MG63 (cell line): ENCODE data around the gene ARHGEF17. TPM values are rescaled to one million over a fixed set of nuclear protein-coding genes. Genes with fewer than 3 reads are reported as not detected.

ENCODE experiments used
- DNase-seq: peaks from one replicate; pipeline ENCODE4 v3.0.0-alpha.2; 2020
- H3K27me3 ChIP-seq: fragments of 250-450 bp; sonication (Bioruptor Pico); 2 replicates; pipeline ENCODE4 v1.5.1; 2020; ENCODE audit warnings: mild to moderate bottlenecking, moderate library complexity
- H3K36me3 ChIP-seq: fragments of 250-450 bp; sonication (Bioruptor Pico); 2 replicates; pipeline ENCODE4 v1.5.1; 2020; ENCODE audit warnings: mild to moderate bottlenecking, moderate library complexity
- H3K4me3 ChIP-seq: fragments of 250-450 bp; sonication (Bioruptor Pico); 2 replicates; pipeline ENCODE4 v1.5.1; 2020; ENCODE audit warnings: mild to moderate bottlenecking, moderate library complexity
- H3K9me3 ChIP-seq: fragments of 250-450 bp; sonication (Bioruptor Pico); 2 replicates; pipeline ENCODE4 v1.5.1; 2020; ENCODE audit warnings: mild to moderate bottlenecking, moderate library complexity
- total RNA-seq: library from RNA; depleted of rRNA; stranded (reverse); fragments of >200 nt; shearing (Covaris generic); gene quantifications from 2 replicates; pipeline ENCODE4 v1.2.3, GENCODE V29; 2014; ENCODE audit warnings: low replicate concordance; rRNA removed

The ARHGEF17 gene
- total RNA-seq, 1 experiment from 2014 or later: 10.9 TPM

DNA sequence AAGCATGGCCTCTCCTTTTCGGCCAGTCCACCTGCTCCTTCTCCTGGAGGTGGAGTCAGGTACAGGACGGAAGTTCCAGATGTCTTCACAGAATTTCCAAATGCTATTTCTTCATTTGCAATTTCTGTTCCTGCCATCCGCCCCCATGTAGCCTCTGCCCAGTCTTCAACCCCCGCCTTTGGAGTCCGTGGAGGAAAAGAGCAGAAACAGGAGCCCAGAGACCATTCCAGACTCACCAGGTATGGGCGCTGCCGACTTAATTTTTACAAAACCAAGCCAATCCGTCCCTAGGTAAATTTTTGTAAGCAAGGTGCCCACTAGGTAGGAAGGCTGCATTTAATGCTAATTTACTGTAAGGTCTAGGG, 97.1 kb downstream of the ARHGEF17 start:
- H3K9me3 ChIP-seq: no peaks in the 10 kb centered on the region
- no peak overlapping the region for H3K4me3 ChIP-seq
- no peak for DNase-seq
- H3K27me3 ChIP-seq: no peaks in the 10 kb centered on the region
- H3K36me3 ChIP-seq: peaks cover 12% of the 10 kb centered on the region

DNA sequence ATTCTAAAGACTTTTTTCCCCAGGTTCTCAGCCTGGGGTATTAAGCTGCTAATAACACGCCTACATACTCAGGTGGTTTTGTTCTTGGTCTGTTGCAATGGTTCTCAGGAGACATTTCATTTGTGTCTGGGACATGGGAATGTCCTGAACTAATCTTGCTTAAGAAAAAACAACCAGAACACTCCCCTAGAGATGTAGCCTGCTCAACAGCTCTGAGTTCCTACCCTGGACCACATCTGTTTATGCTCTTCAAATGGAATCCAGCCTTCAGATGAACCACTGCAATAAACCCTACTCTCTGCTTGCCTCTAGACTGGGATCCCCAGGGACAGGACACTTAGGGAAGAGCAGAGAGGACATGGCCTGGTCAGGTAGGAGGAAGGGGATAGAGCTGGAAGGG, 98.1 kb downstream of the ARHGEF17 start:
- no peaks in the 10 kb centered on the region for H3K9me3 ChIP-seq
- no peaks in the 10 kb centered on the region for H3K27me3 ChIP-seq
- no peak for DNase-seq
- H3K4me3 ChIP-seq: no peak overlapping the region
- peaks cover 16% of the 10 kb centered on the region for H3K36me3 ChIP-seq

GRCh38 chr11:73406619-73407018, 98.5 kb downstream of the ARHGEF17 start:
- H3K4me3 ChIP-seq: no peak overlapping the region
- H3K9me3 ChIP-seq: no peaks in the 10 kb centered on the region
- DNase-seq: no peak
- peaks cover 16% of the 10 kb centered on the region for H3K36me3 ChIP-seq
- no peaks in the 10 kb centered on the region for H3K27me3 ChIP-seq

DNA sequence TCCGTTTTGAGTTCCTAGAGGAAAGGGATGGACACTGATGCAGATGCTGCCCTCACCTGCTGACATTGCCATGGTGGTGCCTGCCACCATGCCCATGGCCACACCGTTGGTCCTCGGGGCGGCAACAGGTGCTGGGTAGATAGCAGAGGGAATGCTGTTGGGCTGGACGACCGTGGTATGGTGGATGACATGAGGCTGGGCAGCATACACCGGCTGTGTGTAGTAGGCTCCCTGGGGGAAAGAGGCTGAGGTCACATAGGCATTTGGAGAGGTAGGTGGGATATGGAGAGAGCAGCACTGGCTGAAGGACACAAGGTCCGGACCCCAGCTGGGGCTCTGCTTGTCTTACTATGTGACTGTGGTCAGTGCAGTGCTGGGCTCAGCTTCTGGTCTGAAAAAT, 101.4 kb downstream of the ARHGEF17 start:
- no peaks in the 10 kb centered on the region for H3K27me3 ChIP-seq
- no peak overlapping the region for H3K4me3 ChIP-seq
- peaks cover 16% of the 10 kb centered on the region for H3K36me3 ChIP-seq
- DNase-seq: no peak
- H3K9me3 ChIP-seq: no peaks in the 10 kb centered on the region

- Histone ChIP-seq H3K36me3 (peaks cover 10% of the 10 kb centered on the region; the same call in 1 of the 2 replicates), H3K4me3 (no peak overlapping the region), H3K9me3 (no peaks in the 10 kb centered on the region), H3K27me3 (no peaks in the 10 kb centered on the region)
- no peak for DNase-seq
Measured at GRCh38 chr11:73410627-73411026, 102.6 kb downstream of the ARHGEF17 start.

DNA sequence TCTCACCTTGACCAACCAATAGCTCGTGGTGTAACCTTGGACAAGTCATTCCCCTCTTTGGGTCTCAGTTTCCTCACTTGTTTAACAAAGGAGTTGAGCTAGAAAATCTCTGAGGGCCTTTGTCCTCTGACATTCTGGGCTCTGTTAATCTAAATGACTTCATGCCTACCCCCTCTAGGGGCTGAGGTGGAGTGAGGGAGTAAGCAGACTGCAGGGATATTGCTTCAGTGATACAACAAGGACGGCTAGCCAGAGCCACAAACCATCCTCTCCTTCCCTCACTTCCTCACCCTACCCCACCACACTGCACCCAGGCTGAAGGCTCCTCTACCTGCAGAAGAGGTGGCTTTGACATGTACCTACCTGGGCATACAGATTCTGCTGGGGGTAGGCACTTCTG, 103.0 kb downstream of the ARHGEF17 start:
- no peak for DNase-seq
- Histone ChIP-seq H3K4me3 (no peak overlapping the region), H3K27me3 (no peaks in the 10 kb centered on the region), H3K9me3 (no peaks in the 10 kb centered on the region), H3K36me3 (peaks cover 10% of the 10 kb centered on the region; the same call in 1 of the 2 replicates)

DNA sequence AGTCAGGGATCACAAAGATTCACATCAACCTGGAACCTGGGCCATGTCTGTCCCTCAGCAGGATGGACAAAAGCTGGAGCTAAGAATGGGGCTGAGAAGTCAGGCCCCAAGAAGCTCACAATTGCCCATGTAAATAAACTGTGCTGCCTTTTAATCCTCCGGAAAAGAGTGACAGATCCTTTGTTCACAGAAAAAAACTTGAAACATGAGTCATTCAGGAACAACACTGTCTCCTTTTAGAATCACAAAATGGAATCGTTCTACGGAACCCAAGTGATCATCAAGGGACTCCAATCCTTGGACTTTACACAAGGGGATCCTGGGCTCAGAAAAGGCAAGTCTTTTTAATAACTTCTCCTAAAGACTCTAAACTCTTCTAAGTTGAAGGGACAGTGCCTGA, 104.2 kb downstream of the ARHGEF17 start:
- no peaks in the 10 kb centered on the region for H3K9me3 ChIP-seq
- H3K4me3 ChIP-seq: no peak overlapping the region
- H3K36me3 ChIP-seq: peaks cover 10% of the 10 kb centered on the region; the same call in 1 of the 2 replicates
- H3K27me3 ChIP-seq: no peaks in the 10 kb centered on the region
- DNase-seq: no peak

DNA sequence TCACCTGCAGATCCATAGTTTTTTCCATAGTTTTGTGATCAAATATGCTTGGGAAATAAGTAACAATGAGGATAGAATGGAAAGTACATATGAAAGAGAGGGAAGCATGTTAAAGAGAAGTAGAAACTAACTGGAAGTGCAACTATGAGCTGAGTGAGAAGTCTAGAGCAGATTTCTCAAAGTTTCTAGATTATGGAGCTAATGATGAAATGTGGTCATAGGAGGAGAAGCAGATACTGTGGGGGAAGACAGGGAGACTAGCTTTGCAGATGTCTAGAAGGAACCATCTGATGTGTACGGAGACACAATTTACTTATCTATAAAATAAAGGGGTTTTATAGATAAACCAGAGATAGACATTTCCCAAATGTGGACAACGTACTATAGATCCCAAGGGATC, 105.2 kb downstream of the ARHGEF17 start:
- Histone ChIP-seq H3K9me3 (no peaks in the 10 kb centered on the region), H3K27me3 (no peaks in the 10 kb centered on the region), H3K4me3 (no peak overlapping the region), H3K36me3 (peaks cover 9% of the 10 kb centered on the region)
- DNase-seq: no peak

DNA sequence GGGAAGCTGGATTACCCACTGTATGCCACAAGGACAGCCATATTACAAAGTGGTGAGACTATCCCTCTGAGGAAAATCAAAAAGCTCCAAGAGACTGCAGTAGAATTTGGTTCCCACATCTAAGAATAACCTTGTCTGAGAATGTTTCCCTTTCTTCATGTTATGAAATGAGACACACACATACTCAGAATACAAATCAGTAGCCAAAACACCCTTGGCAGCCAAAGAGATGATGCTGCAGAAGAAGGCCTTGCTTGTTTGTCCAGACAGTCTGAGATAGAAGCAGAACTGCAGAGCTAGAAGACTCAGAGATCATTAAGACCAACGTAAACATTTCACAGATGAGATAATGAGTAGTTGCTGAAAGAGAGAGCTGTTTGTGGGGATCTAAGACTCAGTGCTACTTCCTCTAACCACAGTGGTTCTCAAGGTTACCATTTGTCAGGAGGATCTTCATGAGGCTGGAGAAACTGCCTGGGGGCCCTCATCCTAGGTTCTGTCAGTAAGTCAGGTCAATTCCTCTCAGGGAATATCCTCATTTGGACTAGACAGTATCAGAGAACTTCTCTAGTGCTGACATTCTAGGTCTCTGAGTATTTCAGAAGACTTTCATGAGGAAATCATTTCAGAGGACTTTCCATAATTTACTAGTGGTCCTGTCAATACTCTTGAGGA, 107.0 kb downstream of the ARHGEF17 start:
- DNase-seq: peak; percentile 19
- Histone ChIP-seq H3K4me3 (no peak overlapping the region), H3K36me3 (peaks cover 11% of the 10 kb centered on the region), H3K9me3 (no peaks in the 10 kb centered on the region), H3K27me3 (no peaks in the 10 kb centered on the region)

DNA sequence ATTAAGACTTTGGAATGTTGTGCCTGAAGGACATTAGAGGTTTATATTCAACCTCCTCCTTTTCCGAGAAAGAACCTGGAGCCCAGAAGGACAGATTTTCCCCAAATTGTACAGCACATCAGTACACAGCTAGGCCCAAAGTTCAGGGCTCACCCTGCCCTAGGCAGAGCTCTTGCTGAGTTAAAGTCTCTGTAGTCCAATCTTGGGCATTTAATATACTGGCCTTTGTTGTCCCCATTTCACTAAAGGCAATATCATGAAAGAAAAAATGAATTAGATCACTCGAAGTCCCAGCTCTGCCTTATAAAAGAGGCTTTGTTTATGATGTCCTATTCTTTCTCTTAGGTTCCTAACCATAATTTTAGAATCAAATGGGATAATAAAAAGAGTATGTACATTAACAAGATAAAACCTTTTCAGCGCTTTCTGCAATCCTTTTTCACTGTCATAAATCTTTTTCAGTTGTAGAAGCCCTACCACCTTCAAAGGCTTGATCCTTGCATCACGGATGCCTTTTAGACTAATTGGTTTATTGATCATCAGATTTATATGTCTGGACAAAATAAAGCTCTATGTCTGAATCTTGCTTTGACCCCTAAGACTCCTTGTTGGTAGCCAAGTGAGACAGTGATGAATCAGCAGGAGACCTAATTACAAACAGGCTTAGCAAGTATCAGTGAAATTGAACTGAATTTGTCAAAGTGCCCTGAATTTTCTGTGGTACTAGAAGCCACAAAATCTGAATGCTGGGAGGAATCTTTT, 108.0 kb downstream of the ARHGEF17 start:
- Histone ChIP-seq H3K27me3 (no peaks in the 10 kb centered on the region), H3K9me3 (no peaks in the 10 kb centered on the region), H3K36me3 (peaks cover 6% of the 10 kb centered on the region), H3K4me3 (no peak overlapping the region)
- no peak for DNase-seq

- Histone ChIP-seq H3K9me3 (no peaks in the 10 kb centered on the region), H3K27me3 (no peaks in the 10 kb centered on the region), H3K4me3 (no peak overlapping the region), H3K36me3 (peaks cover 6% of the 10 kb centered on the region)
- DNase-seq: no peak
Measured at GRCh38 chr11:73416786-73417185, 108.7 kb downstream of the ARHGEF17 start.

Other genes starting within 250 kb of the ARHGEF17 start
- gene FCHSD2, start 166.0 kb upstream of the ARHGEF17 start, total RNA-seq: 8.2 and 18.1 TPM in 2 replicates
- gene P2RY2, start 90.0 kb upstream of the ARHGEF17 start, total RNA-seq: 0.15 and 1.3 TPM in 2 replicates
- 6.7 and 23.4 TPM in 2 replicates for gene P2RY6, start 35.9 kb upstream of the ARHGEF17 start, total RNA-seq
- gene RELT, start 68.1 kb downstream of the ARHGEF17 start, total RNA-seq: 3.2 and 5.0 TPM in 2 replicates